Ovary (tissue), 3 donors: Measurements from ENCODE around the gene SUGCT.

Experiments used
- POLR2A ChIP-seq: fragments of 450-650 bp; IDR thresholded peaks from one replicate; pipeline ENCODE4 v1.6.1; 2017; ENCODE audit warnings: antibody characterized with exemption, mild to moderate bottlenecking, moderate library complexity
- TF ChIP-seq, protein P1 (sequence below), 3 donors: fragments of 450-650 bp in 2 of 3; fragments of 200-600 bp in 1 of 3; IDR thresholded peaks; one replicate each; pipeline versions ENCODE4 v1.5.1 to v1.8.0; 2016 to 2022; ENCODE audit warnings: antibody characterized with exemption in 3 of 3, mild to moderate bottlenecking in 1 of 3
- donor health status: DM: no; HTN: no; CAD: no.

DNA sequence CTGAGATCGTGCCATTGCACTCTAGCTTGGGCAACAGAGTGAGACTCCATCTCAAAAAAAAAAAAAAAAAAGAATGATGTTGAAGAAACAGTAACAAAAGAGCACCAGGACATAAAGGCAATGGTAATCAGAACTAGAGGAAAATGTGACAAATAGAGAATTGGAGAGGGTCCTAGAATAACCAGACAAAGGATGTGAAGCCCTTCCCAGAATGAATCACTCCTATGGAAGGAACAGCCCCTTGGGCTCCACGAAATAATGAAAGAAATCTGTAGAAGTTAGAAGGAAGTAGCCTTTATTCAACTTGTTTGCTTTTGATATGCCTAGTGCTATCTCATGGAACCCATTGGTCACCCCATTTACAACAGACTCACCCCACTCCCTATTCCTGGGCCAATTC lies 169.2 kb downstream of the SUGCT start:
- TF ChIP-seq POLR2A = no peak
- TF ChIP-seq, protein P1, sequence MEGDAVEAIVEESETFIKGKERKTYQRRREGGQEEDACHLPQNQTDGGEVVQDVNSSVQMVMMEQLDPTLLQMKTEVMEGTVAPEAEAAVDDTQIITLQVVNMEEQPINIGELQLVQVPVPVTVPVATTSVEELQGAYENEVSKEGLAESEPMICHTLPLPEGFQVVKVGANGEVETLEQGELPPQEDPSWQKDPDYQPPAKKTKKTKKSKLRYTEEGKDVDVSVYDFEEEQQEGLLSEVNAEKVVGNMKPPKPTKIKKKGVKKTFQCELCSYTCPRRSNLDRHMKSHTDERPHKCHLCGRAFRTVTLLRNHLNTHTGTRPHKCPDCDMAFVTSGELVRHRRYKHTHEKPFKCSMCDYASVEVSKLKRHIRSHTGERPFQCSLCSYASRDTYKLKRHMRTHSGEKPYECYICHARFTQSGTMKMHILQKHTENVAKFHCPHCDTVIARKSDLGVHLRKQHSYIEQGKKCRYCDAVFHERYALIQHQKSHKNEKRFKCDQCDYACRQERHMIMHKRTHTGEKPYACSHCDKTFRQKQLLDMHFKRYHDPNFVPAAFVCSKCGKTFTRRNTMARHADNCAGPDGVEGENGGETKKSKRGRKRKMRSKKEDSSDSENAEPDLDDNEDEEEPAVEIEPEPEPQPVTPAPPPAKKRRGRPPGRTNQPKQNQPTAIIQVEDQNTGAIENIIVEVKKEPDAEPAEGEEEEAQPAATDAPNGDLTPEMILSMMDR (IDR thresholded peaks at IDR 0.05) = no peak
